Activated CD4-positive, alpha-beta T cell treated with anti-CD3 and anti-CD28 coated beads, Interleukin-2, Interleukin-6, amounts not matched to agents 100 ng/mL and 50 ng/mL, durations not matched to agents 16 hours and 8 hours (primary cell): Measurements from ENCODE around the gene STX1A.

Experiments used
- DNase-seq: peaks from one replicate; pipeline ENCODE4 v3.0.0-alpha.2; 2020

Gene STX1A

GRCh38 chr7:73718905-73719805 lies at the start of gene STX1A:
TSS of gene STX1A (minus strand) at chr7:73719669. CDS start at chr7:73719631, 38 bp downstream.
- DNase-seq: peak; percentile 80

- no peak for DNase-seq
Observed at GRCh38 chr7:73768641-73769480, 49.4 kb upstream of the STX1A start.

DNA sequence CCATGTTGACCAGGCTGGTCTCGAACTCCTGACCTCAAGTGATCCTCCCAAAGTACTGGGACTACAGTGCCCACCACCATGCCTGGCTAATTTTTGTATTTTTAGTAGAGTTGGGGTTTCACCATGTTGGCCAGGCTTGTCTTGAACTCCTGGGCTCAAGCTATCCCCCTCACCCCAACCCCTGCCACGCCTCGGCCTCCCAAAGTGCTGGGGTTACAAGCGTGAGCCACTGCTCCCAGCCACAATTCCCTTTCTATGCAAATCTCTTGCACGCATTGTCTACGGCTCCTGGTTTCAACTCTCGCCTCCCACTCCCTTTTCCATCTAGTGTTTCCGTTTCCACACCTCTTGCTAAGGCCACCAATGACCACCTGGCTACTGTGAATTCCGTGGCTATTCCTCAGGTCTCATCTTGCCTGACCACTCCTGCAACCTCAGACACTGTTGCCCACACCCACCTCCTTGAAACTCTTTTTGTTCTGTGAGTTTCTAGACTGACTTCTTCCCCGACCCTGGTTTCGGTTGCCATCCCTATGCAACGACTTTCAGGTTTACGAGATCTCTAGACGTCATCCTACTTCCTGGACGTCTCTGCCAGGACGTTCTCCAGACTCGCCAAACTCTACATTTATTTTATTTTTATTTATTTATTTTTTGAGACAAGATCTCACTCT lies 47.2 kb upstream of the STX1A start:
- DNase-seq: no peak

DNA sequence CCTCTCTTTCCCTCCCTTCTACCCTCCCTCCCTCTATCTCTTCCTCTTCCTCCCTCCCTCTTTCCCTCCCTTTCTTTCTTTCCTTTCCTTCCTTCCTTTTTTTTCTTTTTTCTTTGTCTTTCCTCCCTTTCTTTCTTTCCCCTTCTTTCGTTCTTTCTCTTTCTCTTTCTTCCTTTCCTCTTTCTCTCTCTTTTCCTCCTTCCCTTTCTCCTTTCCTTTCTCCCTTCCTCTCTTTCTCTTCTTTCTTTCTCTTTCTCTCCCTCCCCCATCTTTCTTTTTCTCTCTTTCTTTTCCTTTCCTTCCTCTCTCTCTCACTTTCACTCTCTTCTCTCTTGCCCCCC lies 43.2 kb upstream of the STX1A start:
- DNase-seq: no peak

- DNase-seq: no peak
Observed at GRCh38 chr7:73761854-73762658, 42.6 kb upstream of the STX1A start.

DNA sequence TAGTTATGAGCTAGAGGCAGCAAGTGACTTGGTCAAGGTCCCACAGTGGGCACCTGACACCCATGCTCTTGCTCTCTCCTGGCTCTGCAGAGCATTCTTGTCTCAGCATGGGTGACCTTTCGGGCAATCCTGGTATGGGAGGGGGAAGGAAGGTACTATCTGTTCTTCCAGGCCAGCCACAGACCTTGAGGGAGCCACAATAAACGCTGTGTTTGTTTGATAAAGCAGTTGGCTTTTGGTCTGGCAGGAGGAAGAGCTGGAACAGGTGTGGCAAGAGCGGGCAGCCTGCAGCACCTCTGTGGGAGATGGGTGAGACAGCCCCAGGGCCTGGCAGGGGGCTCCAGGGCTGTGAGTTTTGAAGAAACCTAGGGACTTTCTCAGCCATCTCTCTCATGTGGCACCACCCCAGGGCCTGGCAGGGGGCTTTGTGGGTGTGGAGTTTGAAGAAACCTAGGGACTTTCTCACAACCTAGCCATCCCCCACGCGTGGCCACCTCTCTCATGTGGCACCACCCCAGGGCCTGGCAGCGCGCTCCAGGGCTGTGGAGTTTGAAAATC lies 39.2 kb upstream of the STX1A start:
- DNase-seq: no peak

DNA sequence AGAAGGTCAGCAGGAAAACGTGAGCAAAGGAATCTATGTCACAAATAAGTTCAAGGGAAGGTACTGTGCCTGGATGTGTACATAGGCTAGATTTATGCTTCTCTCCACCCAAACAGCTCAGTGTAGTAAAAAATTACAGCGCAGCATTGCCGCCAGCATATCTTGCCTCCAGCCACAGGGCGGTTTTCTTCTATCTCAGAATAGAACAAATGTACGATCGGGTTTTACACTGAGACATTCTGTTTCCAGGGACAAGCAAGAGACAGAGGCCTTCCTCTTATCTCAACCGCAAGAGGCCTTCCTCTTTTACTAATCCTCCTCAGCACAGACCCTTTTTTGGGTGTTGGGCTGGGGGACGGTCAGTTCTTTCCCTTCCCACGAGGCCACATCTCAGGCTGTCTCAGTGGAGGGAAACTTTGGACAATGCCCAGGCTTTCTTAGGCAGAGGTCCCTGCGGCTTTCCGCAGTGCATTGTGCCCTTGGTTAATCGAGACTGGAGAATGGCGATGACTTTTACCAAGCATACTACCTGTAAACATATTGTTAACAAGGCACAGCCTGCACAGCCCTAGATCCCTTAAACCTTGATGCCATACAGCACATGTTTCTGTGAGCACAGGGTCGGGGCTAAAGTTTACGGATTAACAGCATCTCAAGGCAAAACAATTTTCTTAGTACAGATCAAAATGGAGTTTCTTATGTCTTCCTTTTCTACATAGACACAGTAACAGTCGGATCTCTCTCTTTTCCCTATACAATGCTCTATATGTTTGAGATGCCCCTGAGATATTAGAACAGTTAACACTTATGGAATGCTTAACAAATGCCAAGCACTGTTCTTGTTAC lies 30.7 kb upstream of the STX1A start:
- DNase-seq: no peak

DNA sequence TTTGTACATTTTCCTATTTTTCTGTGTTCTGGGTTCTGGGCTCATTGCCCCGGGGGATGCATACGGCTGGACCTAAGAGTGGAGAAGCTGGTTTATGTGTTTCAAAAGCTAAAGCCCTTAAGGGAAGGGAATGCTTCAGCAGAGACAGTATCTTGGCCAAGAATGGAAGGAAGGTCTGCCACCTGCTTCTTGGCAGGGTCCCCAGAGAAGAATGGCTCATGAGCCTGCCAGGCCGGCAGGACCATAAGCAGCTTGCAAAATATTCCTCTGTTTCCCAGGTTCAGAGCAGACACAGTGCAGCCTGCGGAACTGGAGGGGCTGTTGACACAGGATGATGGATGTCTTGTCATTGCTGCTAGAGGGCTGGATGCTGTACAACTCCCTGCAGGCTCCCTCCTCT lies 26.9 kb upstream of the STX1A start:
- no peak for DNase-seq

GRCh38 chr7:73742753-73743641 lies 23.5 kb upstream of the STX1A start:
- DNase-seq: no peak

GRCh38 chr7:73742338-73742752 lies 22.9 kb upstream of the STX1A start:
- DNase-seq: no peak

- no peak for DNase-seq
Observed at GRCh38 chr7:73741600-73741999, 22.1 kb upstream of the STX1A start.

DNA sequence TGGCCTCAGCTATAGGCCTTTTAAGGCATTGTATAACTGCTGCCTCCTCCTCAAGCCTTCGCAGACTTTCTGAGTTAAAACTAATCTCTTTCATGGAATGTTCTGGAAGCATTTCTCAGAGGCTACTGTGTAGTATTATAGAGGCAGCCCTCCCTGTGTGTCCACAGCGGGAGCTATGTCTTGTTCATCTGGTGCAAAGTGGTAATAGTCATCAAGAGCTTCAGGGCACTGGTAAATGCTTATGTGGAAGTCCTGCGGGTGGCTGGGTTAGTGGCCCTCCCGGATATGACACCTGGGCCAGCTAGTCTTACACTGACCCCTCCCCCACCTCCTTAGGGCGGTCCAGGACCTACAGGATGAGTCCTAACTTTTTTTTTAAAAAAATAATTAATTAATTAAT lies 21.3 kb upstream of the STX1A start:
- no peak for DNase-seq

GRCh38 chr7:73740212-73740611 lies 20.7 kb upstream of the STX1A start:
- DNase-seq: no peak

GRCh38 chr7:73739387-73739767 lies 19.9 kb upstream of the STX1A start:
- DNase-seq: no peak

- DNase-seq: peak; percentile 99
Observed at GRCh38 chr7:73738612-73739386, 19.3 kb upstream of the STX1A start, which contains the start of gene ABHD11. TSS of gene ABHD11 (minus strand) at chr7:73738802. CDS start at chr7:73738770, 32 bp downstream.

- DNase-seq: peak; percentile 74
Observed at GRCh38 chr7:73738220-73738611, 18.7 kb upstream of the STX1A start.

GRCh38 chr7:73737491-73738219 lies 18.2 kb upstream of the STX1A start:
- DNase-seq: no peak

- no peak for DNase-seq
Observed at GRCh38 chr7:73736885-73737284, 17.4 kb upstream of the STX1A start.

GRCh38 chr7:73735528-73735905 lies 16.0 kb upstream of the STX1A start:
- no peak for DNase-seq
